ENCODE data around the gene PCP4L1. TPM values are rescaled to one million over a fixed set of nuclear protein-coding genes. Genes with fewer than 3 reads are reported as not detected.

PCP4L1 gene
- total RNA-seq, 1 experiment from 2014 or later = not detected

- H3K9me2 ChIP-seq (ENCODE audit: insufficient read depth) = no peaks in the 10 kb centered on the region
- H4K20me1 ChIP-seq (ENCODE audit: insufficient read depth) = no peaks in the 10 kb centered on the region
- no TSS peak for BruUV-seq (replicated peaks)
- RAD21 ChIA-PET (ENCODE audit: low non-redundant PET in 1 of 2, low total read pairs in 2 of 2, uncharacterized antibody in 2 of 2, unreplicated experiment in 2 of 2) = no interaction called here
- DNase-seq (ENCODE audit: low read depth, low spot score) (no peak), ATAC-seq (peak; percentile 4)
- peak overlapping the region; percentile 69 for H3K9ac ChIP-seq (ENCODE audit: low read length)
- peak overlapping the region; percentile 93 to 97 for H3K4me3 ChIP-seq (replicated peaks in 1 of 2; ENCODE audit: low read depth in 1 of 2, low read length in 2 of 2)
- peaks cover 8 to 31% of the 10 kb centered on the region in 2 experiments; a peak in 3 of 4 replicates for H3K4me1 ChIP-seq (ENCODE audit: control insufficient read depth in 1 of 2, insufficient read depth in 2 of 2, low read length in 2 of 2)
- H3K27ac ChIP-seq (ENCODE audit: low read depth, low read length) = peak overlapping the region; percentile 59; the same call in 1 of the 2 replicates
- H3K36me3 ChIP-seq (ENCODE audit: control insufficient read depth in 1 of 2, insufficient read depth in 2 of 2, low read length in 2 of 2) = no peaks in the 10 kb centered on the region
- intact Hi-C loops (cut with micrococcal nuclease) = no loop called here
- H3K4me2 ChIP-seq (ENCODE audit: low read length) = peak overlapping the region; percentile 87
- no peak overlapping the region for H2AFZ ChIP-seq (ENCODE audit: low read depth, low read length, poor library complexity, severe bottlenecking)
- TF ChIP-seq SP1 (IDR thresholded peaks at IDR 0.05; ENCODE audit: low read depth) = no peak
- no peak for TF ChIP-seq POLR2AphosphoS5 (IDR thresholded peaks at IDR 0.05; ENCODE audit: low read depth, low read length)
- no peak for TF ChIP-seq YY1 (IDR thresholded peaks at IDR 0.05; ENCODE audit: extremely low read depth, insufficient replicate concordance, low read depth, low read length)
- TF ChIP-seq TCF7L2 (IDR thresholded peaks at IDR 0.05; ENCODE audit: borderline replicate concordance, extremely low read depth, insufficient read depth, insufficient read length) = no peak
- no peak for TF ChIP-seq CBX3 (IDR thresholded peaks at IDR 0.05; ENCODE audit: low read depth)
- TF ChIP-seq RAD21 (IDR thresholded peaks at IDR 0.05; ENCODE audit: low read depth) = no peak
- TF ChIP-seq EGR1 (IDR thresholded peaks at IDR 0.05; ENCODE audit: low read depth) = no peak
- no peak for TF ChIP-seq CTCF (IDR thresholded peaks at IDR 0.05 in 2 of 3, conservative IDR thresholded peaks at IDR 0.05 in 1 of 3; ENCODE audit: borderline replicate concordance in 1 of 3, insufficient read depth in 1 of 3, low read depth in 2 of 3, low read length in 2 of 3)
- TF ChIP-seq, protein P1, sequence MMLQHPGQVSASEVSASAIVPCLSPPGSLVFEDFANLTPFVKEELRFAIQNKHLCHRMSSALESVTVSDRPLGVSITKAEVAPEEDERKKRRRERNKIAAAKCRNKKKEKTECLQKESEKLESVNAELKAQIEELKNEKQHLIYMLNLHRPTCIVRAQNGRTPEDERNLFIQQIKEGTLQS (IDR thresholded peaks at IDR 0.05) = no peak
- peaks cover 6% of the 10 kb centered on the region for H3K79me2 ChIP-seq (ENCODE audit: insufficient read depth, low read length)
- CTCF ChIA-PET = interaction anchor here (0.6 to 1.8 kb wide), 8 partner anchors 9 to 266 kb away, joined by 3 to 20 read pairs (median 4); partner anchors contain the start of genes SDHC, TOMM40L and TSTD1
- no peaks in the 10 kb centered on the region for H3K27me3 ChIP-seq (ENCODE audit: insufficient read depth, low read length)
- no peaks in the 10 kb centered on the region for H3K9me3 ChIP-seq (ENCODE audit: control insufficient read depth in 1 of 2, insufficient read depth in 1 of 2, low read depth in 1 of 2, low read length in 2 of 2)
- POLR2A ChIA-PET = interaction anchor here (0.6 kb wide), 1 partner anchor 370 kb away, joined by 3 read pairs; no protein-coding TSS in a partner anchor
Observed at GRCh38 chr1:161304927-161305866, 46.7 kb downstream of the PCP4L1 start.

Data from HCT116 (cell line).